Osteocyte (in vitro differentiated cells): ENCODE measurements around the gene RABGAP1L. TPM values are rescaled to one million over a fixed set of nuclear protein-coding genes. Genes with fewer than 3 reads are reported as not detected.

ENCODE experiments used
- DNase-seq: peaks from one replicate; pipeline ENCODE4 v3.0.0; 2021; ENCODE audit warnings: mixed read lengths; ENCODE audit not compliant: unreplicated experiment; ENCODE audit errors: extremely low spot score
- H3K27ac Mint-ChIP-seq: one replicate; pipeline ENCODE4 v1.8.0; 2021; ENCODE audit warnings: mild to moderate bottlenecking, mixed read lengths; ENCODE audit not compliant: unreplicated experiment
- H3K27me3 Mint-ChIP-seq: one replicate; pipeline ENCODE4 v1.8.0; 2021; ENCODE audit warnings: mixed read lengths; ENCODE audit not compliant: unreplicated experiment
- H3K36me3 Mint-ChIP-seq: one replicate; pipeline ENCODE4 v1.8.0; 2021; ENCODE audit warnings: mixed read lengths; ENCODE audit not compliant: unreplicated experiment
- H3K4me1 Mint-ChIP-seq: one replicate; pipeline ENCODE4 v1.8.0; 2021; ENCODE audit warnings: mixed read lengths; ENCODE audit not compliant: unreplicated experiment
- H3K4me3 Mint-ChIP-seq: one replicate; pipeline ENCODE4 v1.8.0; 2021; ENCODE audit warnings: mild to moderate bottlenecking, moderate library complexity, mixed read lengths; ENCODE audit not compliant: unreplicated experiment
- H3K9me3 Mint-ChIP-seq: one replicate; pipeline ENCODE4 v1.8.0; 2021; ENCODE audit warnings: mixed read lengths; ENCODE audit not compliant: unreplicated experiment
- total RNA-seq: library from RNA; stranded (reverse); gene quantifications from 2 replicates; pipeline ENCODE4 v1.2.1, GENCODE V29; 2021
- TF ChIP-seq, protein P1 (sequence below): fragments of 200-600 bp; sonication (generic); IDR thresholded peaks from 2 replicates; pipeline ENCODE4 v1.5.0; 2021; ENCODE audit warnings: antibody characterized with exemption, mild to moderate bottlenecking, moderate library complexity

The RABGAP1L gene
- total RNA-seq, 1 donor from 2014 or later: 29.3 TPM

DNA sequence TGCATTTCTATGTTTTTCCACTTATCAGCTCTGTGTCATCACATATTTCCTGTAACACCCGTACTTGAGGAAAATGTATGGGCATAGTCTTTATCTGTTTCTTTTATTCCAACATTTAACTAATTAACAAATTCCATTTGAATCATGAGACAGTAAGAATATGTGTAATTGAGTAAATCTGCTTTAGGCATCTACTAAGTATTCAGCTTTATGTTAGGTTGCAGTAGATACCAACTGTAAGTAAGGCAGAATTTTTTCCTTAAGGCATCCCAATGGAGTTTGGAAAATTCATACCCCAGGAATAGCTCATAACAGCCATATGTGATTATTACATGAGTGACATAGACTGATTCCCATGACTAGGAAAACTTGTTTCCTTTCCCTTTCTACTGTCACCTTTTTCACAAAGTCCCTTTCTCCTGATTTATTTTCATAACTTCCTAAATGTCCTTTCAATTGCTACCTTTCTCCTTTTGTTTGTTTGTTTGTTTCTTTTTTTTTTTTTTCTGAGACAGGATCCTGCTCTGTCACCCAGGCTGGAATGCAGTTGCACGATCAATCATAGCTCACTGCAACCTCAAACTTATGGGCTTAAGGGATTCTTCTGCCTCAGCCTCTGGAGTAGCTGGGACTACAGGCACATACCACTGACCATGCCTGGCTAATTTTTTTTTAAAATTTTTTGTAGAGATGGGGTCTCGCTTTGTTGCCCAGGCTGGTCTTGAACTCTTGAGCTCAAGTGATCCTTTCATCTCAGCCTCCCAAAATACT, 780.6 kb downstream of the RABGAP1L start:
- no peak for DNase-seq
- Mint-ChIP-seq H3K36me3 (no peaks in the 10 kb centered on the region), H3K9me3 (no peaks in the 10 kb centered on the region), H3K4me1 (peaks cover 2% of the 10 kb centered on the region), H3K4me3 (no peak overlapping the region), H3K27me3 (no peaks in the 10 kb centered on the region), H3K27ac (no peak overlapping the region)
- TF ChIP-seq, protein P1, sequence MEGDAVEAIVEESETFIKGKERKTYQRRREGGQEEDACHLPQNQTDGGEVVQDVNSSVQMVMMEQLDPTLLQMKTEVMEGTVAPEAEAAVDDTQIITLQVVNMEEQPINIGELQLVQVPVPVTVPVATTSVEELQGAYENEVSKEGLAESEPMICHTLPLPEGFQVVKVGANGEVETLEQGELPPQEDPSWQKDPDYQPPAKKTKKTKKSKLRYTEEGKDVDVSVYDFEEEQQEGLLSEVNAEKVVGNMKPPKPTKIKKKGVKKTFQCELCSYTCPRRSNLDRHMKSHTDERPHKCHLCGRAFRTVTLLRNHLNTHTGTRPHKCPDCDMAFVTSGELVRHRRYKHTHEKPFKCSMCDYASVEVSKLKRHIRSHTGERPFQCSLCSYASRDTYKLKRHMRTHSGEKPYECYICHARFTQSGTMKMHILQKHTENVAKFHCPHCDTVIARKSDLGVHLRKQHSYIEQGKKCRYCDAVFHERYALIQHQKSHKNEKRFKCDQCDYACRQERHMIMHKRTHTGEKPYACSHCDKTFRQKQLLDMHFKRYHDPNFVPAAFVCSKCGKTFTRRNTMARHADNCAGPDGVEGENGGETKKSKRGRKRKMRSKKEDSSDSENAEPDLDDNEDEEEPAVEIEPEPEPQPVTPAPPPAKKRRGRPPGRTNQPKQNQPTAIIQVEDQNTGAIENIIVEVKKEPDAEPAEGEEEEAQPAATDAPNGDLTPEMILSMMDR: no peak

DNA sequence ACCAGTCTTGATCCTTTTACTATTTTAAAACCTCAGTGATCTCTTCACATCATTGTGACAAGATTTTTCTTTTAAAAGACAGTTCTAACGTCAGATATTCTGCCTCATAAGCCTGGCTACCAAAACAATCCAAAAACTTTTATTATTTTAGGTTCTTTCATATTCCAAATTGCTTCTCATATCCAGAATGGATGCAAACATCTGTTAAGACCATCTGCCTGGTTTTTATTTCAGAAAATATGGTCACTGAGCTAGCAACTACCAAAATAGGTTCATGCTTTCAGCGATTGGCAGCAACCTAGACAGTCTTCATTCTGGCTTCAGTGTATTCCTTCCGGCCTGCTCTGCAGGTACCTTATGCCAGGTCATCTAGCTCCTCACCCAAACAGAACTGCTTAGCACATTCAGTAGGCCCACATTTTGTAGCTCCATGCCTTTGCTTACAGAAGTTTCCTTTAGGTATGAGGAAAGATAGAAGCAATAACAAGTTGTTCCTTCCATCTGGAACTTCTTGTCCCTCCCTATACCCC, 781.4 kb downstream of the RABGAP1L start:
- Mint-ChIP-seq H3K27ac (no peak overlapping the region), H3K9me3 (no peaks in the 10 kb centered on the region), H3K4me3 (no peak overlapping the region), H3K36me3 (no peaks in the 10 kb centered on the region), H3K27me3 (no peaks in the 10 kb centered on the region), H3K4me1 (peaks cover 2% of the 10 kb centered on the region)
- TF ChIP-seq, protein P1: no peak
- no peak for DNase-seq

DNA sequence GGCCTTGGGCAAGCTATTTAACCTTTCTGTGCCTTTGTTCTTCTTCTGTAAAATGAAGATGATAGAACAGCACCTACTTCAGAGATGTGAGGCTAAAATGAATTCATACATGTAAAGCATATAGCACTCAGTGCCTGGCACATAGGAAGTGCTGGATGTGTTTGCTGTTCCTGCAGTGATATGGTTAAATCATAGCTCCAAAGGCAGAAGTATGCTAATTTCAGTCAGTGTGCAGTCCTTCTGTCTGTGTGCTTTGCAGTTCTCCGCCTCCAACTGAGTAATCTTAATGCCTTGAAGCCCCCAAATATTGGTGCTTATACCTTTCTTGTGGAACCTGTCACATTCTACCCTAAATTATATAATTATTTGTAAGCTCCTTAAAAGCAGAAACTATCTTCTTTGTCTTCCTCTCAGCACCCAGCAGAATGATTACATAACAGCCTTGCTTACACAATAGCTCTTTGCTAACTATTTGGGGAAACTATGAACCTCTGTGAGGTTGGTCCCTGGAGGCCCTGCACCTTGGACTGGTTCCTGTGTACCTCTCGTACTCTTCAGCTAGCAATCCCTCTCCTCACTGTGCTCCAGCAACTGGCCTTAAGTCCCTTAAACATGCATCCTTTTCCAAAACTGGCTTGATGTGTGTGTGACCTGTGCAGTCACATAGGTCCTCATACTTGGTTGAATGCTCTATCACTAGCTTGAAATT, 783.4 kb downstream of the RABGAP1L start:
- H3K36me3 Mint-ChIP-seq: no peaks in the 10 kb centered on the region
- no peaks in the 10 kb centered on the region for H3K9me3 Mint-ChIP-seq
- H3K4me1 Mint-ChIP-seq: peaks cover 2% of the 10 kb centered on the region
- no peak for DNase-seq
- TF ChIP-seq, protein P1: no peak
- H3K27me3 Mint-ChIP-seq: no peaks in the 10 kb centered on the region
- H3K27ac Mint-ChIP-seq: no peak overlapping the region
- H3K4me3 Mint-ChIP-seq: no peak overlapping the region

- no peaks in the 10 kb centered on the region for H3K36me3 Mint-ChIP-seq
- no peaks in the 10 kb centered on the region for H3K27me3 Mint-ChIP-seq
- H3K27ac Mint-ChIP-seq: no peak overlapping the region
- TF ChIP-seq, protein P1: no peak
- H3K9me3 Mint-ChIP-seq: no peaks in the 10 kb centered on the region
- H3K4me3 Mint-ChIP-seq: no peak overlapping the region
- no peaks in the 10 kb centered on the region for H3K4me1 Mint-ChIP-seq
- DNase-seq: no peak
Observed at GRCh38 chr1:174946031-174946430, 786.7 kb downstream of the RABGAP1L start.

- DNase-seq: no peak
- TF ChIP-seq, protein P1: no peak
- no peak overlapping the region for H3K27ac Mint-ChIP-seq
- H3K4me1 Mint-ChIP-seq: peaks cover 9% of the 10 kb centered on the region
- H3K27me3 Mint-ChIP-seq: no peaks in the 10 kb centered on the region
- H3K9me3 Mint-ChIP-seq: no peaks in the 10 kb centered on the region
- no peaks in the 10 kb centered on the region for H3K36me3 Mint-ChIP-seq
- no peak overlapping the region for H3K4me3 Mint-ChIP-seq
Observed at GRCh38 chr1:174949061-174949460, 789.7 kb downstream of the RABGAP1L start.
